GM18526 (cell line): ENCODE measurements around the gene PLPP7.

Experiments
- POLR2A ChIP-seq: IDR thresholded peaks from 3 replicates; pipeline ENCODE4 v1.6.1; 2011; ENCODE audit not compliant: insufficient read length; ENCODE audit errors: extremely low read depth

The PLPP7 gene

GRCh38 chr9:131290036-131290766, 678 bp downstream of the PLPP7 start:
- no peak for TF ChIP-seq POLR2A

- no peak for TF ChIP-seq POLR2A
Observed at GRCh38 chr9:131290767-131291370, 1.3 kb downstream of the PLPP7 start.

GRCh38 chr9:131291795-131292315, 2.3 kb downstream of the PLPP7 start:
- TF ChIP-seq POLR2A = no peak

- TF ChIP-seq POLR2A = no peak
Observed at GRCh38 chr9:131292937-131293336, 3.4 kb downstream of the PLPP7 start.

DNA sequence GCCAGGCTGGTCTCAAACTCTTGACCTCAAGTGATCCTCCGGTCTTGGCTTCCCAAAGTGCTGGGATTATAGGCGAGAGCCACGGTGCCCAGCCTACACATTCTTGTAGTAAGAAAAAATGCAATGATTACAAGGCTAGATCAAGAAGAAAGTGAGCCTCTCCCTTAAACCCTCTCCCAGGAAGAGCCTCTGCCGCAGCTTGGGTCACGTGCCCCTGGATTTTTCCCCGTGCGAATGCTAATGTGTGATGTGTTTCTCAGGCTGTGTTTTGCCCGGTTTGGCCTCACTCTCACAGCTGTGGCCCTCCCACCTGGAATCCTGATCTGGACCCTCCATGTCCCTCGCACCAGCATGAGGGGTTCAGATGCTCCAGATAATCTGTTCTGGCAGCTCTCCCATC, 6.9 kb downstream of the PLPP7 start:
- TF ChIP-seq POLR2A = no peak

GRCh38 chr9:131296906-131297500, 7.5 kb downstream of the PLPP7 start:
- no peak for TF ChIP-seq POLR2A

DNA sequence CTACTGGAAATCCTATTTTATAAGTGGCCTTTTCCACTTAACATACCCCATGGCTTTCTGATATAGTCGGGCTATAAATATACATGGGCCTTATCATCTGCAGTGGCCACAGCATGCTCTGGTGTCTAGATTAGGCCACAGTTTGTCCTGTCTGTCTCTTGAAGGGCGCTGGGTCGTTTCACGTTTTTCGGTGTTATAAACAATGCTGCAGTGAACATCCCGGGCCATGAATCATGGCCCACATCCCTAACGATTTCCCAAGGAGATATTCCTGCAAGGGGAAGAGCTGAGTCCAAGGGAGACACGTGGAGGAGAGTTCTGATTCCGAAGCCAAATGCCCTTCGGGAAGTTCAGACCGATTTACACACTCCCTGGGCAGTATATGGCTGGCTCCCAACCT, 8.4 kb downstream of the PLPP7 start:
- TF ChIP-seq POLR2A = no peak

DNA sequence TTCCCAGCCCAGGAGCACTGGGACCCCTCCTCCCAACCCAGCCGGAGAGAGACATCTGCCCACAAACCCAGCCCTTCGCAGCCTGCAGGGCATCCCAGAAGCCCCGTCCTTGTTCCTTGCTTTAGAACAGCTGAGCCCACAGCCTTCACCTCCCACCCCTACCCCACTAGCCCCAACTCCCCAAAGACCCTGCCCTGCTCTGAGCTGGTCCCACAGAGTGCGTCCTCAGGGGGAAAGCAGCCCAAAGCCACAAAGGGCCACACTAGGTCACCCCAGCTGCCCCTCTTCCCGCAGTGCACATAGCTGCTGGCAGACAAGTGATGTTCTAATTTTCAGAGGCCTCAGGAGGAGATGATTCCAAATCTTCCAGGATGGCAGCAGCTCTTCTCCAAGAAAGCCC, 8.8 kb downstream of the PLPP7 start:
- no peak for TF ChIP-seq POLR2A

DNA sequence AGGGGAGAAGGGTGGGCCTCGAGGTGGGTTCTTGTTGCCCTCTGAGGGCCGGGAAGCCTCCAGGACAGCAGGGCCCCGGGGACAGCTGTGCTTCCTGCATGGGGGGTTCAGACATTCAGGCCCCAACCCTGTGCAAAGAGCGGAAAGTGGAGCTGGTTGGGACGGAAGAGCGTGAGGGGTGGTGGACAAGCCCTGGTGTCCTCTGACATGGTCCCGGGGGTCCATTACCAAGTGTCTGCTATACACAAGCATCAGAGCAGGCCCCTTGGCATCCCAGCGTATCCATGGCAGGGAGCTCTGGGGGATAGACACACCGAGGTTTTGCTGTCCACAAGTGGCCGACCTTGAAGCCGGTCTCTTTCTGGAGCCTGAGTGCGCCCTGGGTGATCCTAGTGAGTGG, 9.3 kb downstream of the PLPP7 start:
- no peak for TF ChIP-seq POLR2A

DNA sequence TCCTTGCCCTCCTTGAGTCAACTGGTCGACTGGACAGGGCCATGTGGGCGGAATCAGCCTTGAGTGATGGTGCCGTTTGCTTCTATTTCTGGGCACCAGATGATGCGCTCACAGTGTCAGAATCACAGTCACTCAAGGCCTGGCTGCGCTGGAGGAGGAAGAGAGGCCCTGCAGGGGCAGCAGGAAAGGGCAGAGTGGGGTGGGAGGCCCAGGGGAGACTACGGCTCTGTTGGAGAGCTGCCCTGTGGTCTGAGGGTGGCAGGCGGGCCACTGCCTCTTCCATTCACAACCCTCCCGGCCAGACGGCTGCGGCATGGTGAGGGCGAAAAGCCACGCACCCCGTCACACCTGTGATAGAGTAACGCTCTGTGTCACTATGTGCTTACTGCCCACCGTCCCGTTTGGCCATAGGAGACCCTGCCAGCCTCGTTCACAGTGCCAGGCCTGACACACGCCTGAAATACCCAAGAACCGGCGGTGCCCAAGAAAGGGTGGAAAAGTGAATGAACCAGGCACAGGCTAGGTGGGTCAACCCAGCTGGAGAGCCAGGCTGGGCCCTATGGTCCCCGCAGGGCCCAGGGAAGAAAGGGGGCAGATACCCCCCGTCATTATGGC, 9.9 kb downstream of the PLPP7 start:
- TF ChIP-seq POLR2A = no peak

DNA sequence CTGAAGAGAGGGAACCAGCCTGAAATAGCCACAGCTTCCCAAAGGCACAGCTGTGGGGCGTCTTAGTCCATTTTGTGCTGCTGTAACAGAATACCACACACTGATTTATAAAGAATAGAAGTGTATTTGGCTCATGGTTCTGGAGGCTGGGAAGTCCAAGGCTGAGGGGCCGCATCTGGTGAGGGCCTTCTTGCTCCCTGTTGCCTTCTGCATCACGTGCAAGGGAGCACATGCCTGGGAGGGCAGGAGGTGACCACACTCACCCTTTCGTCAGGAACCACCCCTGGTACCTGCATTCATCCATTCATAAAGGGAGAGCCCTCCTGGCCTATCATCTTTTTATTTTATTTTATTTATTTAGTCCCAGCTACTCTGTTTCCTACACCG, 10.4 kb downstream of the PLPP7 start:
- TF ChIP-seq POLR2A = no peak

DNA sequence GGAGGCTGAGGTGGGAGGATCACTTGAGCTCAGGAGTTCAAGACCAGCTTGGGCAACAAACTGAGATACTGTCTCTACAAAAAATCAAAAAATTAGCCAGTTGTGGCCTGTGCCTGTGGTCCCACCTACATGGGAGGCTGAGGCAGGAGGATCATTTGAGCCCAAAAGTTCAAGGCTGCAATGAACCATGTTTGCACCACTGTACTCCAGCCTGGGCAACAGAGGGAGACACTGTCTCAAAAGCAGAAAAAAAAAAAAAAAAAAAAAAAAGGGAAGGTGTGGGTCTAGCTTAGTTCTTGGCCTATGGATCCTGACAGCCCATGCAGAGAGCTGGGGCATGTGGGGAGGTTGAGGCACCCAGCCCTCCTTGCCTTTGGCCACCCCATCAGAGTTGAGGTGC, 10.9 kb downstream of the PLPP7 start:
- no peak for TF ChIP-seq POLR2A

DNA sequence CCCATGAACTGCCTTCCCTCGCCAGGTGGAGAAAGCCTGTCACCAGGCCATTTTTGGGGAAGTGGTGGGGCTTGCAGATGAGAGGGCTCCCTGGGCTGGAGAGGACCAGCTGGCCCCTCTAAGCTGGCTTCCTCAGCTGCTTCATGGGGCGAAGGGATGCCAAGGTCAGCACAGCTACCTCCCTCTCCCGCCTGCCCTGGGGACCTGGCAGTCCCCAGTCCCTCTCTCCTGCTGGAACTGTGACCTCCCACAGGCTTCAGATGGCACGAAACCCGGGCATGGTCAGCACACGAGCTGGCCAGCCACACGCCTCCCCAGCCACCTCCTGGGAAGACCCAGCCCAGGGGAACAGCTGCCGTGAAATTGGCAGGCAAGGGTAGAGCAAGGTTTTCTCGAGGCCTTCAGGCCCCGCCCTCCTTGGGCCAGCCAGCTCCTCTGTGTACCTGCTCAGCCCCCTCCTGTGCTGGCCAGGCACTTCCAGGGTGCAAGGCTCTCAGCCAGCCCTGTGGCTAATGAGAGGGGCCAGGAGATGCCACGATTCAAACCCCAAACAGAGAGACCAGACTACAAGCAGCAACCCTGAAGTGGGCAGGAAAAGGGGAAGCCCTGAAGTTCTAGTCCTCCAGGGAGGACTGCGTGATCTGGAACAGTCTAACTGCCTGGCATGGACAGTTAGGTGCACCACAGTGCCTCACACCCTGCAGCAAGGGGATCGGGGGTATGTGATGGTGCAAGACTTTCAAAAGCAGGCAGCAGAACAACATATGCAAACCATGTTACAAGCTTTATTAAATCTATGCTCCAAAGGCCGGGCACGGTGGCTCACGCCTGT, 12.9 kb downstream of the PLPP7 start:
- no peak for TF ChIP-seq POLR2A

DNA sequence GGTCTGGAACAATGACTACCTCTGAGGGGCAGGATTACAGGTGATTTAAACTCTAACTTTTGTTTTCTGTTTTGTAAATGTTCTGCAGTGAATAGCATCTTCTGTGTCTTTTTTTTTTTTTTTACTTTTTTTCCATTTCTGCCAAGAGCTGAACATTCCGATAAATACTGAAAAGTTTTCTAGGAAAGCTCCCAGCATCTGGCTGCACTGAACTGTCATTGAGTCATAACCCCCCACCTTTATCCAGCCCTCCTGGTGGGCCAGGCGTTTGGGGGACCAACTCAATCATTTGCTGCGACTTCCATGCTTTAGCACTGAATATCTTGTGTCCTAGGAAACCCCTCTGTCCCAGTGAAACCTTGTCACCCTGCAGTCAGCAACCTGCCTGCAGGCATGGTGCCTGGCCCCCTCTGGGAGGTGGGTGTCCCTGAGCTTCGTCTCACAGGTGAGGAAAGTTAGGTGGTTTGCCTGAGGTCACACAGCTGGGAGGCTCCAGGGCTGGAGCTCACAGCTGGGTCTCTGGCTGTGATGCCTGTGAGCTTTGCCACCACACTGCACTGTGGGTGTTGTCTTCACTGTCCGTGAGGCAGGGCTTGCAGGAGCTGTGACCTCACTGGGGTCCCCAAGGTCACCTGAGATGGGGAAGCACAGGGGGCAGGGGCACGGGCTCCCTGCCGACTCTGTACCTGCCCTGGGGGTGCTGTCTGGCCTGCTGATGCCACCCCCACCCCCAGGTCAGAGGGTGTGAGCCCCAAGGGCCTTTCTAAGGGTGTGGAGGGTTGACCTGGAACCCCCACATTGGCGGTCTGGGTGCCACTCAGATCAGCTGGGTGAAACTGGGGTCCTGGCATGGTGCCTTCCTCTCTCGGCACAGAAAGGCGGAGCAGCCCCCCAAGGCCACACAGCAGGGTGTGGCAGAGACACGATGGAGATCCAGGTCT, 14.1 kb downstream of the PLPP7 start:
- no peak for TF ChIP-seq POLR2A
